ENCODE measurements around the gene SUSD4. TPM values are rescaled to one million over a fixed set of nuclear protein-coding genes. Genes with fewer than 3 reads are reported as not detected.

Gene SUSD4
- polyA plus RNA-seq, 2 of the 4 experiments (the other 2 are of a cell fraction), result 0.61 to 0.85 TPM

DNA sequence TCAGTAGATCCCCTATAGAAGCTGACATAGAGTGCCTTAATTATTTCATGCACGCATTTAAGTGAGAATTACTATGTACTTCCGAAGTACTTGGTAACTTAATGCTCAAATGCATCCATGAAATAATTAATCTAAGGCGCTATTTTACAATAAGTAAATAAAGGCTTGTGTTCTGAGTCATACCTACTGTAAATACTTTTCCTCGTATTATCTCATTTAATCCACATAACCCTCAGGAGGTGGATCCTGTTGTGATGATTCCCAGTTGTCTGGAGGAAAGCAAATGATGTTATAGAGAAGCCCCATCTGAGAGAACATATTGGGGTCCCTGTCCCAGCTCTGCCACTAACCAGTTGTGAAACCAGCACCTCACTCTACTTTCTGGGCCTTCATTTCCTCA is 16.4 kb downstream of the SUSD4 start:
- Histone ChIP-seq H3K4me3 (no peak overlapping the region), H3K9me3 (no peaks in the 10 kb centered on the region), H3K4me1 (no peaks in the 10 kb centered on the region), H3K4me2 (no peak overlapping the region), H3K27ac (no peak overlapping the region)
- FAIRE-seq (no peak), DNase-seq (ENCODE audit: low read depth in 1 of 2, low spot score in 1 of 2) (no peak), ATAC-seq (no peak)
- ChIA-PET POLR2A (no interaction called here), CTCF (no interaction called here)
- WGBS (ENCODE audit: missing lambda C conversion rate), result 56% methylated on average over 4 of the region's 4 CpGs
- TF ChIP-seq, protein P1, sequence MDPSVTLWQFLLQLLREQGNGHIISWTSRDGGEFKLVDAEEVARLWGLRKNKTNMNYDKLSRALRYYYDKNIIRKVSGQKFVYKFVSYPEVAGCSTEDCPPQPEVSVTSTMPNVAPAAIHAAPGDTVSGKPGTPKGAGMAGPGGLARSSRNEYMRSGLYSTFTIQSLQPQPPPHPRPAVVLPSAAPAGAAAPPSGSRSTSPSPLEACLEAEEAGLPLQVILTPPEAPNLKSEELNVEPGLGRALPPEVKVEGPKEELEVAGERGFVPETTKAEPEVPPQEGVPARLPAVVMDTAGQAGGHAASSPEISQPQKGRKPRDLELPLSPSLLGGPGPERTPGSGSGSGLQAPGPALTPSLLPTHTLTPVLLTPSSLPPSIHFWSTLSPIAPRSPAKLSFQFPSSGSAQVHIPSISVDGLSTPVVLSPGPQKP (IDR thresholded peaks at IDR 0.05; ENCODE audit: low read depth, low read length), result no peak
- no peak for TF ChIP-seq RAD21 (conservative IDR thresholded peaks at IDR 0.05 in 1 of 2, IDR thresholded peaks at IDR 0.05 in 1 of 2)
- no peak for TF ChIP-seq CBX8 (IDR thresholded peaks at IDR 0.05)
- no peak for TF ChIP-seq RARB (CRISPR knock-in tag; IDR thresholded peaks at IDR 0.05)
- TF ChIP-seq ATOH8 (CRISPR knock-in tag; IDR thresholded peaks at IDR 0.05; ENCODE audit: low read depth), result no peak
- TF ChIP-seq KDM1A (IDR thresholded peaks at IDR 0.05; ENCODE audit: low read depth), result no peak
- TF ChIP-seq HOXA7 (CRISPR knock-in tag; IDR thresholded peaks at IDR 0.05), result no peak
- no peak for TF ChIP-seq FOSB (CRISPR knock-in tag; IDR thresholded peaks at IDR 0.05)
- no peak for TF ChIP-seq ESRRA (IDR thresholded peaks at IDR 0.05; ENCODE audit: borderline replicate concordance, low read length)
- no peak for TF ChIP-seq CHD2 (IDR thresholded peaks at IDR 0.05; ENCODE audit: low read length, partially characterized antibody)
- no peak for TF ChIP-seq CTCF (IDR thresholded peaks at IDR 0.05)
- no peak for TF ChIP-seq CBX2 (IDR thresholded peaks at IDR 0.05; ENCODE audit: borderline replicate concordance, low read depth)
- no peak for TF ChIP-seq CEBPB (IDR thresholded peaks at IDR 0.05)
- TF ChIP-seq JUNB (IDR thresholded peaks at IDR 0.05), result no peak
- no peak for TF ChIP-seq RNF2 (IDR thresholded peaks at IDR 0.05; ENCODE audit: borderline replicate concordance, low read depth)
- no peak for TF ChIP-seq BCL3 (IDR thresholded peaks at IDR 0.05)
- no peak for TF ChIP-seq PHF8 (IDR thresholded peaks at IDR 0.05; ENCODE audit: borderline replicate concordance, low read depth)
- TF ChIP-seq MAZ (IDR thresholded peaks at IDR 0.05; ENCODE audit: borderline replicate concordance, low read depth, low read length), result no peak
- TF ChIP-seq POLR2AphosphoS2 (conservative IDR thresholded peaks at IDR 0.05; ENCODE audit: low read length), result no peak

GRCh38 chr1:223346311-223346710 is 17.7 kb downstream of the SUSD4 start:
- TF ChIP-seq CTCF (IDR thresholded peaks at IDR 0.05) (no peak), EHF (CRISPR knock-in tag; IDR thresholded peaks at IDR 0.05) (no peak), POLR2AphosphoS2 (conservative IDR thresholded peaks at IDR 0.05; ENCODE audit: low read length) (no peak), SMC3 (IDR thresholded peaks at IDR 0.05) (no peak), RAD21 (conservative IDR thresholded peaks at IDR 0.05 in 1 of 2, IDR thresholded peaks at IDR 0.05 in 1 of 2) (no peak), BCL3 (IDR thresholded peaks at IDR 0.05) (no peak), BHLHE40 (IDR thresholded peaks at IDR 0.05; ENCODE audit: low read depth, low read length) (no peak), FOXS1 (CRISPR knock-in tag; IDR thresholded peaks at IDR 0.05) (no peak), KDM1A (IDR thresholded peaks at IDR 0.05; ENCODE audit: low read depth) (no peak), FOSL2 (IDR thresholded peaks at IDR 0.05) (no peak), FOSL2 (CRISPR knock-in tag; IDR thresholded peaks at IDR 0.05) (no peak), ZC3H11A (IDR thresholded peaks at IDR 0.05) (no peak), HES2 (IDR thresholded peaks at IDR 0.05) (no peak), CHD4 (IDR thresholded peaks at IDR 0.05; ENCODE audit: borderline replicate concordance) (no peak)
- no peaks in the 10 kb centered on the region for H3K4me1 ChIP-seq
- H3K27ac ChIP-seq, result no peak overlapping the region
- ChIA-PET POLR2A (no interaction called here), CTCF (interaction anchor here (1.0 kb wide), 2 partner anchors 9 to 18 kb away, joined by 3 read pairs; no protein-coding TSS in a partner anchor)
- no peak overlapping the region for H3K4me3 ChIP-seq
- H3K4me2 ChIP-seq, result no peak overlapping the region
- ATAC-seq (no peak), FAIRE-seq (no peak), DNase-seq (ENCODE audit: low read depth in 1 of 2, low spot score in 1 of 2) (no peak)
- 60% methylated on average over 4 of the region's 4 CpGs for WGBS (ENCODE audit: missing lambda C conversion rate)
- H3K9me3 ChIP-seq, result no peaks in the 10 kb centered on the region

Measured in A549 (cell line).